Nephron (organoid): ENCODE results near the gene MCM9.

Experiments used
- H3K27ac Mint-ChIP-seq, 3 experiments: 2 replicates each; pipeline ENCODE4 v1.8.0; 2020; ENCODE audit warnings: mixed read lengths in 3 of 3, mild to moderate bottlenecking in 2 of 3, moderate library complexity in 1 of 3
- H3K27me3 Mint-ChIP-seq: 2 replicates; pipeline ENCODE4 v1.8.0; 2021; ENCODE audit warnings: low read depth, mild to moderate bottlenecking, moderate library complexity, mixed read lengths
- H3K36me3 Mint-ChIP-seq: 2 replicates; pipeline ENCODE4 v1.8.0; 2020; ENCODE audit warnings: low read depth, mixed read lengths
- H3K4me1 Mint-ChIP-seq: 2 replicates; pipeline ENCODE4 v1.8.0; 2020; ENCODE audit warnings: mixed read lengths
- H3K4me3 Mint-ChIP-seq, 3 experiments: 2 replicates each; pipeline ENCODE4 v1.8.0; 2020; ENCODE audit warnings: mild to moderate bottlenecking in 3 of 3, mixed read lengths in 3 of 3, moderate library complexity in 2 of 3
- H3K9me3 Mint-ChIP-seq: 2 replicates; pipeline ENCODE4 v1.8.0; 2020; ENCODE audit warnings: mixed read lengths
- CTCF ChIP-seq, 3 experiments: fragments of 200-600 bp; sonication (generic); IDR thresholded peaks; one replicate each; pipeline ENCODE4 v1.5.0; 2021; ENCODE audit warnings: antibody characterized with exemption in 3 of 3; ENCODE audit not compliant: unreplicated experiment in 3 of 3

The MCM9 gene

DNA sequence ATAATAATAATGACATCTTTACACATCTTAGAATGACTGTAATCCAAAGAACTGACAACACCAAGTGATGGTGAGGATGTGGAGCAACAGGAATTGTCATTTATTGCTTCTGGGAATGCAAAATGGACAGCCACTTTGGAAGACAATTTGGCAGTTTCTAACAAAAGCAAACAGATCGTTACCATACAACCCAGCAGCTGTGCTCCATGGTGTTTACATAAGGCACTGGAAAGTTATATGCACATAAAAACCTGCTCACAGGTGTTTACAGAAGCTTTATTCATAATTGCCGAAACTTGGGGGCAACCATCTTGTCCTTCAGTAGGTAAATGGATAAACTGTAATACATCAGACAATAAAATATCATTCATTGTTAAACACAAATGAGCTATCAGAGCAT lies 59.3 kb downstream of the MCM9 start:
- Mint-ChIP-seq H3K9me3 (peaks cover 3% of the 10 kb centered on the region), H3K4me1 (no peaks in the 10 kb centered on the region), H3K27me3 (no peaks in the 10 kb centered on the region), H3K4me3 (no peak overlapping the region), H3K36me3 (peaks cover 20% of the 10 kb centered on the region), H3K27ac (no peak overlapping the region)
- TF ChIP-seq CTCF (IDR thresholded peaks at IDR 0.05; ENCODE audit: unreplicated experiment in 3 of 3), result no peak

DNA sequence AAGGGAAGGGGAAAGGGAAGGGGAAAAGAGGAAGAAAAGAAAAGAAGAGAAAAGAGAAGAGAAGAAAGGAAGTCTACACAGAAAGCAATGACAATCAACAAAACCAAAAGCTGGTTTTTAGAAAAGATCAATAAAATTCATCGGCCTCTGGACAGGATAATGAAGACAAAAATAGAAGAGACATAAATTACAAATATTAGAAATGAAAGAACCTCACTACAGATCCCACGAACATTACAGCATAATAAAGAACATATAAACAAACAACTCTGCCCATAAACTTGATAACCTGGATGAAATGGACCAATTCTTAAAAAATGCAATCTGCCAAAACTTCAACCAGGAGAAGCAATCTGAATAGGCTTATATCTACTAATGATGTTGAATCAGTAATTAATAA lies 61.7 kb downstream of the MCM9 start:
- H3K36me3 Mint-ChIP-seq, result peaks cover 35% of the 10 kb centered on the region

DNA sequence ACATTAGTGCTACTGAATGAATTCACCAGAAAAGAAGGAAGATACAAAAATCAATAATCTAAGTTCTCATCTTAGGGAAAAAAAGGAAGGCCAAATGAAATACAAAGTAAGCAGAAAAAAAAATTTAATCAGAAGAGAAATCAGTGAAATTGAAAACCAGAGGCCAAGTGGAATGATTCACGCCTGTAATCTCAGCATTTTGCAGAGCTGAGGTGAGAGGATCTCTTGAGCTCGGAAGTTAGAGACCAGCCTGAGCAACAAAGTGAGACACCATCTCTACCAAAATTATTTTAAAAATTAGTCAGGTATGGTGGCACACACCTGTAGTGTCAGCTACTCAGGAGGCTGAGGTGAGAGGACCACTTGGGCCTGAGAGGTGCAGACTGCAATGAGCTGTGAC lies 62.2 kb downstream of the MCM9 start:
- peaks cover 35% of the 10 kb centered on the region for H3K36me3 Mint-ChIP-seq
- no peak overlapping the region for H3K4me3 Mint-ChIP-seq
- H3K4me1 Mint-ChIP-seq, result no peaks in the 10 kb centered on the region
- H3K27ac Mint-ChIP-seq, result no peak overlapping the region
- no peak for TF ChIP-seq CTCF (IDR thresholded peaks at IDR 0.05; ENCODE audit: unreplicated experiment in 3 of 3)
- H3K9me3 Mint-ChIP-seq, result peaks cover 20% of the 10 kb centered on the region
- H3K27me3 Mint-ChIP-seq, result no peaks in the 10 kb centered on the region

More for the DNA sequence above, 61.7 kb downstream of the MCM9 start:
- Mint-ChIP-seq H3K27me3 (no peaks in the 10 kb centered on the region), H3K27ac (no peak overlapping the region), H3K4me1 (no peaks in the 10 kb centered on the region), H3K4me3 (no peak overlapping the region), H3K9me3 (peaks cover 20% of the 10 kb centered on the region)
- TF ChIP-seq CTCF (IDR thresholded peaks at IDR 0.05; ENCODE audit: unreplicated experiment in 3 of 3), result no peak

DNA sequence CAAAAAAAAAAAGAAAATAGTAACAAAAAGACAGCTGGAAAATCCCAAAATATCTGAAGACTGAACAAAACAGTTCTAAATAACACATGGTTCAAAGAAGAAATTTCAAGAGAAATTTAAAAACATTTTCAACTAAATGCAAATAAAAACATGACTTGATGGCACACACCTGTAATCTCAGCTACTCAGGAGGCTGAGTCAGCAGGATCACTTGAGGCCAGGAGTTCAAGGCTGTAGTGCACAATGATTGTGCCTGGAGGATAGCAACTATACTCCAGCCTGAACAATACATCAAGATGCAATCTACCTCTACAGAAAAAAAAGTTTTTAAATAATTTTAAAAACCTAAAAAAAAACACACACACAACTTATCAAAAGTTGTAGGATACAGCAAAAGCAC lies 62.6 kb downstream of the MCM9 start:
- Mint-ChIP-seq H3K9me3 (peaks cover 20% of the 10 kb centered on the region), H3K4me3 (no peak overlapping the region), H3K36me3 (peaks cover 35% of the 10 kb centered on the region)

GRCh38 chr6:118871331-118871730 lies 63.6 kb downstream of the MCM9 start:
- H3K36me3 Mint-ChIP-seq, result peaks cover 38% of the 10 kb centered on the region
- no peak overlapping the region for H3K27ac Mint-ChIP-seq
- no peaks in the 10 kb centered on the region for H3K4me1 Mint-ChIP-seq
- H3K9me3 Mint-ChIP-seq, result peaks cover 26% of the 10 kb centered on the region
- TF ChIP-seq CTCF (IDR thresholded peaks at IDR 0.05; ENCODE audit: unreplicated experiment in 3 of 3), result no peak
- no peaks in the 10 kb centered on the region for H3K27me3 Mint-ChIP-seq
- H3K4me3 Mint-ChIP-seq, result no peak overlapping the region

More for the DNA sequence above, 62.6 kb downstream of the MCM9 start:
- Mint-ChIP-seq H3K27ac (no peak overlapping the region), H3K27me3 (no peaks in the 10 kb centered on the region), H3K4me1 (no peaks in the 10 kb centered on the region)
- TF ChIP-seq CTCF (IDR thresholded peaks at IDR 0.05; ENCODE audit: unreplicated experiment in 3 of 3), result no peak

- H3K27ac Mint-ChIP-seq, result no peak overlapping the region
- TF ChIP-seq CTCF (IDR thresholded peaks at IDR 0.05; ENCODE audit: unreplicated experiment in 3 of 3), result no peak
- peaks cover 30% of the 10 kb centered on the region for H3K9me3 Mint-ChIP-seq
- H3K36me3 Mint-ChIP-seq, result peaks cover 42% of the 10 kb centered on the region
- no peaks in the 10 kb centered on the region for H3K4me1 Mint-ChIP-seq
- no peak overlapping the region for H3K4me3 Mint-ChIP-seq
- H3K27me3 Mint-ChIP-seq, result no peaks in the 10 kb centered on the region
These were observed 64.9 kb downstream of the MCM9 start for GRCh38 chr6:118869894-118870589.
